GM12878 (cell line): Measurements from ENCODE around the gene KCNMB2. TPM values are rescaled to one million over a fixed set of nuclear protein-coding genes. Genes with fewer than 3 reads are reported as not detected.

Experiments used
- ATAC-seq: fragments of 200-7000 bp; cut with Tn5 transposase; 3 replicates; pipeline ENCODE4 v1.9.1; 2020; ENCODE audit warnings: mild to moderate bottlenecking, moderate library complexity
- BruUV-seq: library from RNA; stranded (reverse); fragments of 400-500 nt; replicated peaks from 2 replicates; lab custom pipeline; 2021; lab: Mats Ljungman, UMichigan
- CTCF ChIA-PET: fragments of 300-600 bp; sonication (Branson Sonifier 250); formaldehyde crosslinking; extraction: SDS; loops from one replicate; lab custom pipeline; 2021; ENCODE audit warnings: inconsistent platforms; lab: Yijun Ruan, JAX
- POLR2A ChIA-PET: fragments of 350-600 bp; formaldehyde crosslinking; extraction: SDS; loops from one replicate; lab custom pipeline; 2021; ENCODE audit warnings: inconsistent platforms; lab: Charles Lee
- RAD21 ChIA-PET: fragments of 300-600 bp; sonication (Branson Sonifier 250); formaldehyde crosslinking; loops from one replicate; lab custom pipeline; 2023; ENCODE audit warnings: antibody characterized with exemption; ENCODE audit not compliant: unreplicated experiment; lab: Charles Lee
- SMC1A ChIA-PET: fragments of 300-600 bp; sonication (Branson Sonifier 250); formaldehyde crosslinking; loops from one replicate; lab custom pipeline; 2023; ENCODE audit not compliant: unreplicated experiment, uncharacterized antibody; lab: Charles Lee
- DNase-seq: peaks from one replicate; pipeline ENCODE4 v3.0.0-alpha.2; 2011; ENCODE audit warnings: low read depth, low spot score
- FAIRE-seq: peaks from 3 replicates; lab custom pipeline; 2011; peaks lifted over from hg19 to GRCh38; lab: Jason Lieb, UNC
- H2AFZ ChIP-seq: 2 replicates; pipeline ENCODE4 v1.6.0; 2011; ENCODE audit warnings: low read depth, low read length, control low read depth; ENCODE audit not compliant: control insufficient read depth
- H3K27ac ChIP-seq: 2 replicates; pipeline ENCODE4 v1.5.1; 2011; ENCODE audit warnings: control low read depth; ENCODE audit not compliant: control insufficient read depth, insufficient read depth
- H3K27me3 ChIP-seq, 2 experiments: replicated peaks in 1 of 2; 2 replicates each; pipeline versions ENCODE4 v1.6.0 to v1.6.1; 2011; ENCODE audit warnings: low read length in 1 of 2; ENCODE audit not compliant: control insufficient read depth in 2 of 2, insufficient read depth in 2 of 2
- H3K36me3 ChIP-seq, 2 experiments: 2 replicates each; pipeline ENCODE4 v1.5.1; 2011; ENCODE audit warnings: low read length in 1 of 2; ENCODE audit not compliant: control insufficient read depth in 2 of 2, insufficient read depth in 2 of 2
- H3K4me1 ChIP-seq: 2 replicates; pipeline ENCODE4 v1.6.1; 2011; ENCODE audit warnings: mild to moderate bottlenecking, low read length, moderate library complexity, mixed read lengths; ENCODE audit not compliant: control insufficient read depth, insufficient read depth
- H3K4me2 ChIP-seq: 2 replicates; pipeline ENCODE4 v1.6.0; 2011; ENCODE audit warnings: control low read depth; ENCODE audit not compliant: control insufficient read depth, insufficient read depth
- H3K4me3 ChIP-seq: fragments of 200-600 bp; sonication (generic); 2 replicates; pipeline ENCODE4 v1.5.1; 2016
- H3K79me2 ChIP-seq: 2 replicates; pipeline ENCODE4 v1.6.0; 2011; ENCODE audit warnings: low read length; ENCODE audit not compliant: control insufficient read depth, insufficient read depth
- H3K9ac ChIP-seq: 2 replicates; pipeline ENCODE4 v1.8.0; 2011; ENCODE audit warnings: low read length, control low read depth, mixed read lengths; ENCODE audit not compliant: control insufficient read depth, insufficient read depth
- H3K9me3 ChIP-seq: replicated peaks from 3 replicates; pipeline ENCODE4 v1.5.1; 2011; ENCODE audit warnings: mild to moderate bottlenecking, low read length; ENCODE audit not compliant: control insufficient read depth, insufficient read depth
- H4K20me1 ChIP-seq: 2 replicates; pipeline ENCODE4 v1.6.0; 2011; ENCODE audit not compliant: control insufficient read depth, insufficient read depth
- CBX3 ChIP-seq: fragments of 200-600 bp; sonication (generic); IDR thresholded peaks from 2 replicates; pipeline ENCODE4 v1.6.1; 2016; ENCODE audit warnings: low read depth, borderline replicate concordance
- EED ChIP-seq: sonication (generic); IDR thresholded peaks from 2 replicates; pipeline ENCODE4 v1.6.1; 2016; ENCODE audit warnings: antibody characterized with exemption, low read depth
- GATAD2B ChIP-seq: fragments of 450-650 bp; conservative IDR thresholded peaks from 2 replicates; pipeline ENCODE4 v1.6.1; 2017; ENCODE audit warnings: low read depth, mild to moderate bottlenecking, moderate library complexity
- NFXL1 ChIP-seq: fragments of 450-650 bp; IDR thresholded peaks from 2 replicates; pipeline ENCODE4 v1.6.1; 2017; ENCODE audit warnings: antibody characterized with exemption, mild to moderate bottlenecking, borderline replicate concordance
- PAX5 ChIP-seq: IDR thresholded peaks from 2 replicates; pipeline ENCODE4 v1.6.1; 2011; ENCODE audit warnings: low read depth, low read length, borderline replicate concordance
- RUNX3 ChIP-seq: IDR thresholded peaks from 2 replicates; pipeline ENCODE4 v1.6.1; 2012; ENCODE audit warnings: low read length, inconsistent platforms
- WGBS: methylation state at CpG from one replicate; pipeline ENCODE4 v1.1.6; 2016; ENCODE audit warnings: low lambda C conversion rate; ENCODE audit not compliant: insufficient replicate concordance, insufficient coverage; ENCODE audit errors: missing lambda C conversion rate; 5-methylcytosine and 5-hydroxymethylcytosine counted together
- in situ Hi-C: fragments of 300-500 bp; cut with MboI; formaldehyde crosslinking; loops from 9 replicates; pipeline ENCODE4 v1.14.3; 2018; ENCODE audit warnings: mixed read lengths
- intact Hi-C: fragments of 100-400 bp; cut with micrococcal nuclease; formaldehyde crosslinking; loops from one replicate; pipeline ENCODE4 v1.14.2; 2022; ENCODE audit not compliant: unreplicated experiment
- polyA plus RNA-seq, 11 experiments: library from polyadenylated mRNA; depleted of rRNA in 4 of 11; unstranded in 6 of 11; stranded (reverse) in 5 of 11; fragments of >200 nt; fragmentation: Nextera tagmentation in 4 of 11; fragmentation: Illumina TruSeq in 1 of 11; extraction: Ambion mirVana in 4 of 11; extraction: Trizol in 1 of 11; gene quantifications; 1 replicate in 1 of 11; 2 replicates in 10 of 11; pipeline versions ENCODE4 v1.2.1 to v1.2.3, GENCODE V29; 2011 to 2016; ENCODE audit warnings: inconsistent platforms in 2 of 11, missing spikeins in 2 of 11, low read depth in 1 of 11
- total RNA-seq, 4 experiments: library from RNA; depleted of rRNA in 3 of 4; stranded (reverse); fragments of >200 nt in 3 of 4; fragmentation: Illumina TruSeq in 1 of 4; extraction: Trizol in 1 of 4; gene quantifications; 2 replicates each; pipeline versions ENCODE4 v1.2.1 to v1.2.3, GENCODE V29; 2013 to 2021

The KCNMB2 gene
- total and polyA plus RNA-seq, 10 of the 15 experiments (the other 5 are each of a cell fraction or from before 2014, with no cell fraction given): 0.22 to 18.8 (median 11.0) TPM

GRCh38 chr3:178551916-178552321 is 15.7 kb downstream of the KCNMB2 start:
- RAD21 ChIA-PET: interaction anchor here (0.9 kb wide), 1 partner anchor 40 kb away, joined by 3 read pairs; no protein-coding TSS in a partner anchor
- intact Hi-C loops (no loop called here), in situ Hi-C loops (no loop called here)
- no peak for TF ChIP-seq NFXL1
- peak; percentile 34; the same call in 1 of the 2 replicates for TF ChIP-seq EED
- TF ChIP-seq CBX3: no peak
- peak; percentile 46; the same call in 1 of the 2 replicates for TF ChIP-seq RUNX3
- DNase-seq: no peak
- no TSS peak for BruUV-seq
- ATAC-seq: no peak
- no peak overlapping the region for H3K9ac ChIP-seq
- H3K4me1 ChIP-seq: peaks cover 1% of the 10 kb centered on the region; the same call in 1 of the 2 replicates
- CTCF ChIA-PET: no interaction called here
- 66% methylated on average over 7 of the region's 7 CpGs for WGBS
- H2AFZ ChIP-seq: no peak overlapping the region
- no peak overlapping the region for H3K4me3 ChIP-seq
- peaks cover 14% of the 10 kb centered on the region for H3K79me2 ChIP-seq
- H3K27me3 ChIP-seq: no peaks in the 10 kb centered on the region
- H3K27ac ChIP-seq: no peak overlapping the region
- POLR2A ChIA-PET: no interaction called here
- H3K4me2 ChIP-seq: no peak overlapping the region
- no peaks in the 10 kb centered on the region; the same call in 1 of the 3 replicates for H3K9me3 ChIP-seq
- no peaks in the 10 kb centered on the region for H4K20me1 ChIP-seq
- SMC1A ChIA-PET: interaction anchor here (0.7 to 1.7 kb wide), 3 partner anchors 10 to 30 kb away, joined by 3 to 4 read pairs (median 3); no protein-coding TSS in a partner anchor
- no peak for FAIRE-seq
- H3K36me3 ChIP-seq: no peaks in the 10 kb centered on the region

- ChIA-PET SMC1A (interaction anchor here (0.9 to 1.3 kb wide), 5 partner anchors 9 to 47 kb away, joined by 3 to 4 read pairs (median 3); no protein-coding TSS in a partner anchor), CTCF (interaction anchor here (1.0 to 1.1 kb wide), 2 partner anchors 40 to 122 kb away, joined by 3 to 4 read pairs; no protein-coding TSS in a partner anchor), RAD21 (interaction anchor here (0.8 to 0.9 kb wide), 2 partner anchors 9 to 39 kb away, joined by 3 read pairs; no protein-coding TSS in a partner anchor), POLR2A (no interaction called here)
- intact Hi-C loops: no loop called here
- TF ChIP-seq PAX5 (peak; percentile 50; the same call in 1 of the 2 replicates), GATAD2B (no peak)
- H3K4me2 ChIP-seq: no peak overlapping the region
- no peaks in the 10 kb centered on the region; the same call in 1 of the 3 replicates for H3K9me3 ChIP-seq
- FAIRE-seq (no peak), ATAC-seq (peak; percentile 63), DNase-seq (no peak)
- no peaks in the 10 kb centered on the region for H4K20me1 ChIP-seq
- H3K36me3 ChIP-seq: peaks cover 0 to 3% of the 10 kb centered on the region in 2 experiments; a peak in 1 of 4 replicates
- H3K27ac ChIP-seq: no peak overlapping the region
- 51% methylated on average over 8 of the region's 8 CpGs for WGBS
- no TSS peak for BruUV-seq
- in situ Hi-C loops: no loop called here
- H3K27me3 ChIP-seq: no peaks in the 10 kb centered on the region
- H3K9ac ChIP-seq: no peak overlapping the region
- peaks cover 20% of the 10 kb centered on the region for H3K79me2 ChIP-seq
- peaks cover 5% of the 10 kb centered on the region for H3K4me1 ChIP-seq
- no peak overlapping the region for H2AFZ ChIP-seq
- no peak overlapping the region for H3K4me3 ChIP-seq
These were observed 22.4 kb downstream of the KCNMB2 start for GRCh38 chr3:178558637-178559036.
